GM21737 (cell line): ENCODE data around the gene SEMA3A.

Source experiments
- ATAC-seq: cut with Tn5 transposase; IDR thresholded peaks from one replicate; pipeline ENCODE4 v1.9.1; 2021; ENCODE audit warnings: mild to moderate bottlenecking, moderate library complexity; ENCODE audit not compliant: unreplicated experiment

Gene SEMA3A

GRCh38 chr7:84196084-84196503, 1.5 kb upstream of the SEMA3A start:
- ATAC-seq, result no peak

GRCh38 chr7:84195295-84196060, 889 bp upstream of the SEMA3A start:
- no peak for ATAC-seq

- ATAC-seq, result no peak
Observed at GRCh38 chr7:84193747-84194146, 842 bp downstream of the SEMA3A start.

GRCh38 chr7:84191842-84192241, 2.7 kb downstream of the SEMA3A start:
- no peak for ATAC-seq

DNA sequence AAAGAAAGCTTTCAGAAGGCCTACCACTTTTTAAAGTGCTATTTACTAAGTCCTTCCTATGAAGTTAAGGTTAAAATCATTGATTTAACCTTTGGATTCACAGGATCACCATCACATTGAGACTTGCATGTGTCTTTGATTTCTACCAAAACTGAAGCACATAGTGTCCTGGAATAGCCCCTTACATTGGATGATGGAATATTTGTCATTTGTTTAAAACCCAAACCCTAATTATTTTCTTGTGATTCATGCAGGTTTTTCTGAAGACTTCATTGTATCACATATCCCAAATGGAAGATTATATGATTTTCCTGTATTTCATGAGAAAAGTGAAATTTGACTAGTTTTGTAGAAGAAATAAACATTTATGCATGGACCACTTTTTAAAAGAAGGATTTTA, 3.3 kb downstream of the SEMA3A start:
- ATAC-seq, result no peak

DNA sequence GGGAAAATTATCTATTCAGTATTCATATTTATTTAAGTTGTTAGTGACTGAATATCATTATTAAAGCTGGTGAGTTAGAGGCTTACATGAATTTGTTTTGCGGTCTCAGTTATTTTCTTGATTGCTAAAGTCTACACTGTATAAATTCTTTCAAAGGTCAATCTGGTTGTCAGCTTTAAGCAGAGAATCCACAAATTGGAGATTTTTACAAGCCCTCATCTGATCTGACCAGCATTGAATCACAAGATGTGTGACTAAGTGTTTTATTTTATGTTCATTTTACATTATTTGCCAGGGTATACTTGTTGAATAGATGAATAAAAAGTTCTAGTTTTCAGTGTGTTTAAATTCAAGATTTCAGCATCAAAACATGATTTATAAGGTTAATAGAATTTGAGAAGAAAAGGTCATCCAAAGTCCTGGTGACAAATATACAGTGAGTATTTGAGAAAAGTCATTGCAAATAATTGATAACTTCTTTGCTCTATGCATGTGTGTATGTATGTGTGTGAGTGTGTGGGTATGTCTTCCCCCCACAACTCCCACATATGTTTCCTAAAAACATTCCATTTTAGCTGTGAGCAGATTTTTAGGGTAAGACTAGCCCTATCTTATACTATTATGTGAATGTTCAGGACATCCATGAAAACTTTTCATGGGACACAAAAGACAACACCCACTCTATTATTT, 4.4 kb downstream of the SEMA3A start:
- no peak for ATAC-seq

- ATAC-seq, result no peak
Observed at GRCh38 chr7:84188786-84189405, 5.7 kb downstream of the SEMA3A start.

DNA sequence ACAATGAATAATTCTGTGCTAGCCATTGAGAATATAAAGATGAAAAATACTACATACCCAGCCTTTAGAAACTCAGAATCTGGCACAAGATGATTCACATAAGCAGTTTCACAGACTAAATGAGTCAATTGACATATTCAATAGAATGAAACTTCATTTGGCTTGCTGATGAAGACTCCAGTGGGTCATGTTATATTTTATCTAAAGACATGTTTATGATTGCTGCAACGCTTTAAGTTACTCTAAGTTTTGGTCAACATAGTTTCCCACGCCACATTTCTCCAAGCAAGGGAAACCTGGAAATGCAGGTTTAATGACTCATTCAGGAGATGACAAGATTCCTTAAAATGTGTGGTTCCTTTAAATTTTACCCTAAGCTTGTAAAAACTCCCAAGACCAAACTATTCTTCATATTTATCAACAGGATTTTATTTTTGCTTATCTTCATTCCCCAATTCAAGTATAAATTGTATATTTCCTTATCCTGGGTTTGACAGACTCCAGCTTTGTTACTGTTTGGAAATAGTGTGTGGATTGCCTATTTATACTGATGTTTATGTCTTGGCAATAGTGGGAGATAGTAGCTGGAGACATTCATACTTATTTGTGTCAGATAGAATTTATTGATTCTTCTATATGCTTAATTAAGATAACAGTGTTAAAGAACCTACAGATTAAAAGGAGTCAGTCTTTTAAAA, 6.6 kb downstream of the SEMA3A start:
- no peak for ATAC-seq

DNA sequence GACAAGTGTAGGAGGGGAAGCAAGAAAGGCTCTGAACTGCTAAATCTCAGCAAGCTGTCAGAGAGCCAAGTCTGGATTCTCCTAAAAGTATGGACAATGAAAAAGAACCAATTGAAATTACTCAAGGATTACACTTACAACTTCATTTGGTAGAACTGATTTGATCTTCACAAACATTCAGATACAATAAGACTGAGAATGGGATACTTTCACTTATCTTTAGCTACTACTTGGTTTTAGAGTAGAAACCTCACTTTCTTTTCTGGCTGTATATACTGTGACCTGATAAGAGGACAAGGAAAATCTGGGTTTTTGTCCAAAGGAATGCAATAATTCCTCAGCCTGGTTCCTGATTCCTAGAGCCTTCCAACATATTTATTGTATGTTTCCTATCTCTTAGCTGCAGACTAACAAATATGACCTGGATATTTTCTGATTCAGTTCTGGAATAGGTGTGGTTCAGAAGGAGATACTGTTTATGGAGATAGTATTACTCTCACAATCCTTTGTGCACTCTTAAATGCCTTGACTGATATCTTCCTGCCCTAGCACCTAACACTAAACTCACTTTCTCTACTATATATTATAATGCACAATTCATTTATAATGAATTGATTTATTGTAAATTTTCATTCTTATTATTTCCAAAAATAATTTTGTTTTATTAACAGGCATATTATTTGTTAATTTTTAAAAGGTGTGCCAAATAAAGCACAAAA, 7.3 kb downstream of the SEMA3A start:
- no peak for ATAC-seq

- ATAC-seq, result no peak
Observed at GRCh38 chr7:84183741-84184140, 10.8 kb downstream of the SEMA3A start.

DNA sequence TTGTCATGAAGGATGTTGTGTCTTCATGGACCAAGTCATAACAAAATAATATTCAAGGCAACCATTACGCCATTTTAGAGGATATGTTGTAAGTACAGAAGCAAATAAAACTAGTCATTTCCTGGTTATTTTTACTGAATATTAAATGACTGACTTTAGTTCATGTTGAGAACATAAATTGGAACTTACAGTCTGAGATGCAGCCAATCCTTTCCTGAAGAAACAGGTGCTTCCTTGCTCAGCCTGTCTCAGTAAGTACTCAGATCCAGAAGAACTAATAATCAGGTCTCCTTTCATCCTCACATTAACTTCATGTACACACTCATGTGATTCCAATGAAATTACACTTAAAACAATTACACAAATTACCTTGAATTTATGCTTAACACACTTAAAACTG, 12.3 kb downstream of the SEMA3A start:
- no peak for ATAC-seq

GRCh38 chr7:84181628-84182027, 13.0 kb downstream of the SEMA3A start:
- no peak for ATAC-seq

DNA sequence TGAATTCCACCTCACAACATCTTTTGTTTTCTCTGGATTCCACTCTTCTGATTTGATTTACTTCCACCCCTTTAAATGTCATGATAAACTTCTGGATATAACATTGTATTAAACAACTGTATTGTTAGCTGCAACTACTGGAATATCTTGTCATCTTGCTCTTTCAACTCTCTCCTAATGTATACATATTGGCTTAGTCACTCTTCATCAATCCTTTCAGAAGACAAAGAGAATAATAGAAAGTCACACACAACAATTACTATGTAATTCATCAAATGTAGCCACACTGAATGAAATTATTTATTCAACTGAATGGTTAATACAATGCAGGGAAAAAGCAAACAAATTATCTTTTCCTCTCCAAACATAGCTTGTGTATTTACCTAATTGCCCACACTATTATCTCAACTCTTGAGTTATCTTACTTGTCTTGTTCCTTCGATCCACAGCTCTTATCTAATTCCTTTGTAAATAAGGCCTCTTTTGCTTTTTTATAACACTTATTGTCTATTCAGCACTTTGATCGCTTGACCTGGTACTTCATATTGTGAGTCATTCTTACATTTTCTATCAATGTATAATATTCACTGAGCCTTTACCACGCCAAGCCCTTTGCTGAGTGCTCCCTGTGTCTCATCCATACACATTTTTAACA, 16.7 kb downstream of the SEMA3A start:
- no peak for ATAC-seq

- no peak for ATAC-seq
Observed at GRCh38 chr7:84176716-84177115, 17.9 kb downstream of the SEMA3A start.

- no peak for ATAC-seq
Observed at GRCh38 chr7:84175461-84175860, 19.1 kb downstream of the SEMA3A start.

GRCh38 chr7:84170646-84171045, 23.9 kb downstream of the SEMA3A start:
- ATAC-seq, result no peak

GRCh38 chr7:84162584-84162983, 32.0 kb downstream of the SEMA3A start:
- ATAC-seq, result no peak

- no peak for ATAC-seq
Observed at GRCh38 chr7:84162125-84162524, 32.5 kb downstream of the SEMA3A start.

GRCh38 chr7:84161398-84161797, 33.2 kb downstream of the SEMA3A start:
- no peak for ATAC-seq

DNA sequence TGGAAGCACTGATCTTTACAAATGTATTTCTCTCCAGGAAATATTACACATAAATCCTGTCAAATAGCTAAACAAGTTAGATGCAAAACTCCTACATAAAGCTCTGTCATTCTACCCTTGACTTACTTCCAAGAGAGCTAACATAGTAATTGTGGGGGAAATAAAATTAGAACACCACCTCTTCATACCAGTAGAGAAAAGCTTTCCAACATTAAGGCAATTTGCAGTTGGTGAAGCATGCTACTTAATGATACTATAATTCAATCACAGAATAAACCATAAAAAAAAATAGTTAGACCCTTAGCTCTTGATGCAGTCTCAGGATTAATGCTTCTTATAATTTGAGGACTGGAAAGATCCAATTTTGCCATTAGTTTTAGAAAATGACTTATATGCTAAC, 35.2 kb downstream of the SEMA3A start:
- no peak for ATAC-seq
